AG04449 (cell line): Measurements from ENCODE around the gene RAB7B.

Source experiments
- CTCF ChIA-PET: fragments of 350-600 bp; formaldehyde crosslinking; extraction: SDS; loops from one replicate; lab custom pipeline; 2021; ENCODE audit warnings: antibody characterized with exemption; lab: Yijun Ruan, JAX
- POLR2A ChIA-PET: fragments of 400-600, 350-600 bp; formaldehyde crosslinking; extraction: SDS; loops from one replicate; lab custom pipeline; 2020; ENCODE audit warnings: antibody characterized with exemption, inconsistent platforms; lab: Yijun Ruan, JAX
- DNase-seq: peaks from one replicate; pipeline ENCODE4 v3.0.0-alpha.2; 2010; ENCODE audit warnings: low read depth, low spot score
- H3K4me3 ChIP-seq: 2 replicates; pipeline ENCODE4 v1.5.1; 2011; ENCODE audit warnings: low read depth, mild to moderate bottlenecking, control low read depth, low read length
- CTCF ChIP-seq: IDR thresholded peaks from one replicate; pipeline ENCODE4 v1.5.1; 2011; ENCODE audit warnings: mild to moderate bottlenecking, moderate library complexity, low read length, control low read depth, inconsistent platforms; ENCODE audit not compliant: insufficient read depth; ENCODE audit errors: missing control alignments

The RAB7B gene

GRCh38 chr1:205972491-205973168 is 30.6 kb downstream of the RAB7B start:
- DNase-seq = no peak
- TF ChIP-seq CTCF = no peak

GRCh38 chr1:205972081-205972480 is 31.1 kb downstream of the RAB7B start:
- POLR2A ChIA-PET = no interaction called here
- no peak for TF ChIP-seq CTCF
- no peak for DNase-seq
- H3K4me3 ChIP-seq = no peak overlapping the region
- CTCF ChIA-PET = interaction anchor here (0.7 to 6.3 kb wide), 8 partner anchors 11 to 314 kb away, joined by 3 to 60 read pairs (median 4); no protein-coding TSS in a partner anchor

More at GRCh38 chr1:205972491-205973168, 30.6 kb downstream of the RAB7B start:
- POLR2A ChIA-PET = no interaction called here
- CTCF ChIA-PET = interaction anchor here (0.7 to 6.3 kb wide), 6 partner anchors 10 to 180 kb away, joined by 3 to 60 read pairs (median 5); no protein-coding TSS in a partner anchor
- no peak overlapping the region for H3K4me3 ChIP-seq

GRCh38 chr1:205971082-205971481 is 32.1 kb downstream of the RAB7B start:
- no peak for TF ChIP-seq CTCF
- no peak overlapping the region for H3K4me3 ChIP-seq
- no peak for DNase-seq
- ChIA-PET POLR2A (no interaction called here), CTCF (interaction anchor here (1.0 to 16.0 kb wide), 12 partner anchors 7 to 313 kb away, joined by 3 to 171 read pairs (median 5); no protein-coding TSS in a partner anchor)

- POLR2A ChIA-PET = no interaction called here
- CTCF ChIA-PET = interaction anchor here (1.0 to 16.0 kb wide), 8 partner anchors 8 to 312 kb away, joined by 3 to 171 read pairs (median 11); no protein-coding TSS in a partner anchor
- DNase-seq = no peak
- TF ChIP-seq CTCF = no peak
- no peak overlapping the region for H3K4me3 ChIP-seq
Observed at GRCh38 chr1:205970486-205970885, 32.7 kb downstream of the RAB7B start.

- ChIA-PET CTCF (interaction anchor here (0.7 to 16.0 kb wide), 7 partner anchors 9 to 310 kb away, joined by 3 to 171 read pairs (median 15); no protein-coding TSS in a partner anchor), POLR2A (no interaction called here)
- DNase-seq = no peak
- H3K4me3 ChIP-seq = no peak overlapping the region
- TF ChIP-seq CTCF = no peak
Observed at GRCh38 chr1:205969229-205969628, 34.0 kb downstream of the RAB7B start.

GRCh38 chr1:205967554-205968335 is 35.5 kb downstream of the RAB7B start:
- no peak for TF ChIP-seq CTCF
- no peak overlapping the region for H3K4me3 ChIP-seq
- DNase-seq = no peak
- ChIA-PET POLR2A (no interaction called here), CTCF (interaction anchor here (0.7 to 16.0 kb wide), 8 partner anchors 11 to 309 kb away, joined by 3 to 171 read pairs (median 10); no protein-coding TSS in a partner anchor)
